C1 segment of cervical spinal cord (tissue), 14 donors: ENCODE data around the gene C3orf52.

Experiments
- DNase-seq, 14 donors: peaks; one replicate each; lab custom pipeline; 2025; lab: John Stamatoyannopoulos, UW

C3orf52 gene

DNA sequence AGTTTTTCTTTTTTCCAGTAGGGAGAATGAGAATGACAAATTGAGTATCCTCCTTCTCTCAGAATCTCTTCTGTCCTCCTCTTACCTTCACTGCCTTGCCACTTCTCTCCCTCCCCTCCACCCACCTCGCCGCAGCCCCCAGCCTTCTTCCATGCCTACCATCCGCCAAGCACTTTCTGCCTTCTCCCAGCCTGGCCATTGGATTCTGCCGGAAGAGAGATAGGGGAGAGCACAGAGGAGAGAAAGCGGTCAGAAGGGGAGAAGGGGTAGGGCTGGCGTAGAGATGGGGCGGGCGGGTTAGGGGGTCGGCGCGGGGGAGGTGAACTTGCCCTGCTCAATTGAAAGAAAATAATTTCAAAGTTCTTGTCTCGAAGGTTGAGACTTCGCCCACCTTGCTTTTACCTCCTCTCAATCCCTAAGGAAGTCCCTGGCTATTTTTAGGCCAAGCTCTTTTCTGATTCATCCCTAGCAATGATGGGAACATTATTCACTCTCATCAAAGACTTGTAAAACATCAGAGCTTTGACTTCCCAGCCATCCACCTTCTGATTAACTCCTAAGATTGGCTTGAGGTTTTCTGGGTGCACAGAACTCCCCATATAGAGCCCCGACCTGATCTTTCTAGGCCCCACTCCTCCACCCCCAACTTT, 811 bp downstream of the C3orf52 start:
- no peak for DNase-seq

DNA sequence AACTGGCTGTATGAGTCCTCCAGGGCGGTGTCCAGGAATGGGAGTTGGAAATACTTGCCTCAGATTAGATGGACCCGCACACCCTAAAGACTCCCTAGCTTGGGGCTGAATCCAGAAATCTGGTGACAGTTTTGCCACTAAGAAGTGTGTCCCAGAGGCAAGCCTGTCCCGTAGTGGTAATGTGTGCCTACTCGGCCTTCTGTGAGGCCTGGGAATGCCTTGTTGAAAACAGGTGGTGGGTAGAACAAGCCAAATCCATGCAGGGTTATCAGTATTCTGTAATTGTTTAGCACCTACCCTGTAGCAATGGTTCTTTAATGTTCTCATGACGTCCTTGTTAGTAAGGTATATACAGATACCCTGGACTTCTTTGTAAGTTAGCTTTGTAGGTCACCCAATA, 1.6 kb downstream of the C3orf52 start:
- no peak for DNase-seq

DNA sequence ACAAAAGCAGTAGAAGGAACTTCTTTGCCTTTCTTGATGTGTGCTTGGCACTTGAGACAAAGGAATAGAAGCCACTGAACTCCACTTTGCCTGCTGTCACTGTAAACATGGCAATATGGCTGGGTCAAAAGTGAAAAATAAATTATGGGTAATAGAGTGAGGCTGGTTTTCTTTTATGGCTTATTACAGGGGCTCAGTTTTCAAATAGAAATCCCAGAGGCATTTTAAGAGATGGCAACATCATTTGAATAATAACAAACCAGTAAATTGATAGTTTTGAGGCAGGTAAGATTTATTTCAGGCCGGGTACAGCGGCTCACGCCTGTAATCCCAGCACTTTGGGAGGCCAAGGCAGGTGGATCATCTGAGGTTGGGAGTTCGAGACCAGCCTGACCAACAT, 2.8 kb downstream of the C3orf52 start:
- no peak for DNase-seq

DNA sequence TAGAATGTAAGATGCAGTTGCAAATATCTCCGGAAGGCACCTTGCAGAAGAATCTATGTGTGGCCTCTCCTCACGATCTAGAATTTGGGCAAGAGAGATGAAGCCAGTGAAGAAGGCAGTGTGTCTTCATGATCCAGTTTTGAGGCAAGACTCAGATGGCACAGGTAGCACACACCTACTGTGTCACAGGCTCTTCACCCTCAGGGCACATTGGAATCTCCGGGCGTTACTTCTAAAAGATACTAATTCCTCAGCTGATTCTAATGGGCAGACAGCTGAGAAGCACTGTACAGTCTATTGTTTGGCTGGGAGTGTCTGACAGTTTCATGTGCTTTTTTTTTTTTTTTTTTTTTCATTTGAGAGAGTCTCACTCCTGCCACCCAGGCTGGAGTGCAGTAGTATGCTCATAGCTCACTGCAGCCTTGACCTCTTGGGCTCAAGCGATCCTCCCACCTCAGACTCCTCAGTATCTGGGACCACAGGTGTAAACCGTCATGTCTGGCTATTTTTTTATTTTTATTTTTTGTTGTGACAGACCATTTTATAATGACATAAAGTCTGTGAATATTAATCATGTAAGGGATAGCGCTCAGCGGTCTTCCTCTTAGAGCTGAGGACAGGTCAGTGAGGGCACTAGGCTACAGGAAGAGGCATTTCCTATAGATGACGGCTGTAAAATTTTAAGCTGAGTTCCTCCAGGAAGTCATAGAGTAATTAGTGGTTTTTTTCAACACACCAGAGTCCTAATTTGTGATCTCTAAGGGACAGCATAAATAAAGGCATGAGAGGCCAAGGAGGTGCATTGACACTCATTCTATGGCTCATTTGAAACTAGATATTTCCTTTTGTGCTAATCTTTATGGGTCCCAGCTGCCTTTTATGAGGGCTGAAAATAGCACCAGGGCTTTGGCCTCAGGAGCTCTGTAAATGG, 4.0 kb downstream of the C3orf52 start:
- DNase-seq = no peak

DNA sequence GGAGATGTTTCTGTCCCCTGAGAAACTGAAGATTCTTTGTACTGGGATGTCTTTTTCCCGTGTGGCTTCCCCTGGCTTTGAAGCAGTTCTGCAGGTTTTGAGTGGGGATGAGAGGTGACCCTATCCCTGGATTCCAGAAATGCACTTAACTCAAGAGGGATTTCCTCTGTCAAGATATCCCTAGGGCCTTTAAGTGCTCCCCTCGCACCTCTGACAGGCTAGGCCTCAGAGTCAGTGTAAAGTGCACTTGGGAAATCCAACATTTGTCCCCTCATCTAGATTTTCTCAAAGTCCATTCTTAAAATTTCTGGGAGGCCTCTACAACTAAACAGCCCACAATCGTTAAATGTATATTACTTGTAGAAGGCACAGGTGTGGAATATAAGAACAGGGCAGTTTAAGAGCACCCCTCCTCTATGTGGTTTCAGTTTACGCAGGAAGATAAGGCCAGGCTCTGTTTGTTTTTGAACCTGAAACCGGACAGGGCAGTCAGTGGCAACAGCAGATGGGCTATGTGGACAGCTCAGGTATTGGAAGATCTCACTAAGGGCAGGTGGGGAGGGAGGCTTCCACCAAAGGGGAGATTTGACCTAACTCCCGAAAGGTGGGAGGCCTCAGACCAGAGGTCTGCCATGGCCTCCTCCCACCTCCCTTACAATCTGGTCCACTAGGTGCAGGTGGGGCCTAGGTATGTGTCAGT, 4.8 kb downstream of the C3orf52 start:
- no peak for DNase-seq

GRCh38 chr3:112092496-112093179, 6.4 kb downstream of the C3orf52 start:
- DNase-seq = no peak

DNA sequence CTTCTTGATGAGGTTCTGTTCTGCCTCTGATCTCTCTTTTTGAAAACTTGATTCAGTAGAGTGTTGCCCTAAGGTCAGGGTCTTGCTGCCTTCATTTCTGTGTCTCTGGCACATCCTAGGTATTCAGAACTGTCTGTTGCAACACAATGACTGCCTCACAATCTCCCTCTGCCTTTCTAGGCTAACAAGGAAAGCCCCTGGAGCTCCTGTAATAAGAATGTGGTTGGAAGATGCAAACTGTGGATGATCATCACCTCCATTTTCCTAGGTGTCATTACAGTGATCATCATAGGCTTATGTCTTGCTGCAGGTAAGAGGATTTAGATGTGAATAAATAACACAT, 7.0 kb downstream of the C3orf52 start:
- no peak for DNase-seq

- DNase-seq = no peak
Measured at GRCh38 chr3:112095731-112096130, 9.5 kb downstream of the C3orf52 start.

DNA sequence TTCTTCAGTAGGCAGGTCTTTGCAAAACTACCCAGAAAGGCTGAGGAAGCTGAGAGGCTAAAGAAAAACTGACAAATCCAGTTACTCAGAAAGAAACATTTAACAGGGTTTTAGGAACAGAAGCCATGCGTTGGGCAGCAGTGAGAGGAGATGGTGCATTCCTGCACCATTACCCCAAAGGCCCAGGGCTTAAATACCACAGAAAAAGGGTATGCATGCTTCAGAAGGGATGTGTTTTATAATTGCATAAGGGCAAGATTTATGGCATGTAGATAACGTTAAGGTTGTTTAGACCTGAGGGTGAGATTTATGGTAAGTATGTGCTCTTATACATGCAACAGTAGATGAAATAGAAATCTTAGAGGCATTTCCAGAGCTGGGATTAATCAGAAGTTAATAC, 10.0 kb downstream of the C3orf52 start:
- DNase-seq = no peak

- DNase-seq = no peak
Measured at GRCh38 chr3:112097378-112097777, 11.2 kb downstream of the C3orf52 start.

GRCh38 chr3:112101916-112102315, 15.7 kb downstream of the C3orf52 start:
- DNase-seq = no peak

DNA sequence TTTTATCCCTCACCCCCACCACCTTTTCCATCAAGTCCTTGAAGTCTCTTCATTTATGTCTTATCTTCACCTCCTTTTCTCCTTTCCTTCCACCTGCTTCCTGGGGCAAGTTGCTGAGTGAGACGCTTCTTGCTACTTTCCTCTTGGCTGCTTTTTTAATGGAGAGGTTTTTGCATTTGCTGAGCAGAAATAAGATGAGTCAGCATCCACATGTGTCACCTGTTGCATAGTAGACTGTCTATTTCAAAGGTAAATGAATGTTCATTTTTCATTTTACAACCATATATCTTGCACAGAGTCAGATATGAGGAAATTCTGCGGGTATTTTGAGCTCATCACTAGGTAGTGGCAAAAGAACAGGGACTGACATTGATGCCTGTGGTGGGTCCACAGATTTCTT, 18.6 kb downstream of the C3orf52 start:
- DNase-seq = no peak

DNA sequence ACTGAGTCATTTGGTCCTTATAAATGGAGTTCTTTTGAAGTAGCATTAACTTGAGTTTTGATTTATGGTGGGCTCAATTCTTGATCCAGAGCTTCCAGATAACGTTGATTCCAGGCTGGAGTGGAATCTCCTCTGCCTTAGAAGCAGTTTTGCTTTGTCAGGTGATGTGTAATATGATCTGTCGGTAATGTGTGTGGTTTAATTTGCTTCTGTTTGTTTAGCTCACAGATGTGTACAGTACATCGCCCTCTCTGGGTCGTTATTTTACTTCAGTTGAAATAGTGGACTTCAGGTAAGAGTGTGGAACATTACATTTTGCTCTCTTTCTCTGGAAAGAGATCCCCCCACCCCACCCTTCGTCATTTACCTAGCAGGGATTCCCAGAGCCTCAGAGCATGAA, 23.1 kb downstream of the C3orf52 start:
- DNase-seq = no peak

- peak in 7 of 14 donors; percentile 3 to 40 (median 8) for DNase-seq
Measured at GRCh38 chr3:112111785-112112402, 25.7 kb downstream of the C3orf52 start.

DNA sequence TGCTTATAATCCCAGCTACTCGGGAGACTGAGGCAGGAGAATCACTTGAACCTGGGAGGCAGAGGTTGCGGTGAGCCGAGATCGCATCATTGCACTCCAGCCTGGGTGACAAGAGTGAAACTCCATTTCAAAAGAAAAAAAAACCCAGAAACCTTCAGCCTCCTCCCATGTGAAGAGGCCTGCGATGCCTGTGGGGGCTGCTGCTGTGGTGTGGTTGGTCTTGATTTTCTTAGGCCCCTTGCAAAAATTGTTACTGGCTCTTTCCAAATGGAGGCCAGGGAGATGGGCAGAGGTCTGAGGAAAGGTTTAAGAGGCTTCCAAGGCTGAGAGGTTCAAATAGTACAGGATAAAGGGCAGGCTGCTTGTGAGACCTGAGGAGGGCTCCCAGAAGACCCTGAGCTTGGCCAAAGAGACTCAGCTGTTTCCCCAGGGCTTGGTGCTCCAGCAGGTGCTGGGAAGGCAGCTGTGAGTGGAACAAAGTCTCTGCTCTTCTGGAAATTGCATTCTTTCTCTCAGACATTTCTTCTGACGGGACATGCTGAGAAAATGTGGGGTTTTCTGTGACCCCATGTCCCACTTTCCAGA, 28.5 kb downstream of the C3orf52 start:
- DNase-seq = no peak

DNA sequence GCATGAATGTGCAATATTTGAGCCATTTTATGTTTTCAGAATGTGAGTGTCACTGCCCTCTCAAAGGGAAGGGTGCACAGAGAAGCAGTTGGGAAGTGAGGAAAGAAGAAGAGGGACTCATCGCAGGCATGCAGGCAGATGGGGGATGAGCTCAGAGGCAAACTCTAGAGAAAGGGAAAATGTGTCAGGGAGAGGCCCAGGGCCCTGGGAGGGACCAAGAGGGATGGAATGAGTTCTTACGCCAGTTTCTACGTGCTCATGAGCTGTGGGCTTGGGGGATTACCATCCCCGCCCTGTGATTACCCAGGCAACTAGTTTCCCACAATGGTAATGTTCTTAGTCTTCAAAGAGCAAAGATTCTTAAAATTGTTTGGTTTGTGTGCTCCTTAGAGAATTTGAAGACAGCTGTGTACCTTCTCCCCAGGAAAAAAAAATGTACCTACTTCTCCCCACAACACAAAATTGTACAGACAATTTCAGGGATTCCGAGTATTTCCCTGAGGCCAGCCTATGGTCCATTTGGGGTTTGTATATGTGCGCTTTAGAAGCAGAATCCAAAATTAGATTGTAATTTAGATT, 29.1 kb downstream of the C3orf52 start:
- DNase-seq = no peak

DNA sequence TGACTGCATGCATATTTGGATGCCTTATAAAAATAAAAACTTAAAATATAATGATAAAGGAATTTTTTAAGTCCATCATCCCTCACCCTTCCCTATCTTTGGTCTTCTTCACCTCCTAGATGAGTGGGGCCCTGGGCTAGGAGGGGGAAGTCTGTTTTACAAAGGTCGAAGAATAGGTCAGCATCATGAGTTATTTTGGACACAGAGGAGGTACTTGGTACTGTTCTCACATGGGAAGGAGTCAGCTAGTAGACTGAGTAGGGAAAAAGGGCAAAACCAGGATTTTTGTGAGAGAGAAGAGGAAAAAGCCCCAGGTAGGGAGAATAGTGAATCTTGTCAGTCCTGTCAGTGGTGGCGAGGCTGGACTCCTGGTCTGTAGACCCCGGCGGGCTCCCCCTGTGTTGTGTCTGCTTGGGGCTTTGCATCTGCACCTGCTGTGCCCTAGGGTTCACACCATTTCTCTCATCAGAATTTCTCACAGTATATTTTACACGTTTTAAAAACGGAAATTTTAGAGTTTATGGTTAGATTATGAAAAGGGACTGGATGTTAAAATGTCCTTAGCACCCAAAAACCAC, 29.7 kb downstream of the C3orf52 start:
- no peak for DNase-seq

GRCh38 chr3:112116748-112117186, 30.6 kb downstream of the C3orf52 start:
- no peak for DNase-seq

DNA sequence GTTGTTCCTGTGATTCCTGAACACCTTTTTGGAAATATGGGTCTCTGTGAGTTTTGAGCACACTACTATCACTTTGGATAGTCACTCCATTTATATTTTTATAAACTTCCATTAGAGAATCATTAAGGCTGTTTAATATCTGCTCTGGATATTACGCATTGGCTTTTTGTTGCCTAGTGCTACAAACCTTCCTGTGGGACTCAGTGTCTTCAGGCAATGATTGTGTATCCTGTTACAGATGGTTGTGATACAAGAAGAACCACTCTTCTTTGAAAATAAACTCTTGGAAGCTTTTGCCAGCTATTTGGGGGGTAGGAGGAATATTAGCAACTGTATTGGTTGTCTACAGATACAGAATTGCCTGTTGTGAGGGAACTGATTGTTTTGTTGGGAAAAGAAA, 31.2 kb downstream of the C3orf52 start:
- DNase-seq = no peak

- peak in 3 of 14 donors; percentile 10 to 21 (median 11) for DNase-seq
Measured at GRCh38 chr3:112117841-112118571, 31.8 kb downstream of the C3orf52 start.
